ENCODE results near the gene AUH.

GRCh38 chr9:91332546-91333231, 29.0 kb downstream of the AUH start:
- TF ChIP-seq, protein P1, sequence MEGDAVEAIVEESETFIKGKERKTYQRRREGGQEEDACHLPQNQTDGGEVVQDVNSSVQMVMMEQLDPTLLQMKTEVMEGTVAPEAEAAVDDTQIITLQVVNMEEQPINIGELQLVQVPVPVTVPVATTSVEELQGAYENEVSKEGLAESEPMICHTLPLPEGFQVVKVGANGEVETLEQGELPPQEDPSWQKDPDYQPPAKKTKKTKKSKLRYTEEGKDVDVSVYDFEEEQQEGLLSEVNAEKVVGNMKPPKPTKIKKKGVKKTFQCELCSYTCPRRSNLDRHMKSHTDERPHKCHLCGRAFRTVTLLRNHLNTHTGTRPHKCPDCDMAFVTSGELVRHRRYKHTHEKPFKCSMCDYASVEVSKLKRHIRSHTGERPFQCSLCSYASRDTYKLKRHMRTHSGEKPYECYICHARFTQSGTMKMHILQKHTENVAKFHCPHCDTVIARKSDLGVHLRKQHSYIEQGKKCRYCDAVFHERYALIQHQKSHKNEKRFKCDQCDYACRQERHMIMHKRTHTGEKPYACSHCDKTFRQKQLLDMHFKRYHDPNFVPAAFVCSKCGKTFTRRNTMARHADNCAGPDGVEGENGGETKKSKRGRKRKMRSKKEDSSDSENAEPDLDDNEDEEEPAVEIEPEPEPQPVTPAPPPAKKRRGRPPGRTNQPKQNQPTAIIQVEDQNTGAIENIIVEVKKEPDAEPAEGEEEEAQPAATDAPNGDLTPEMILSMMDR (IDR thresholded peaks at IDR 0.05): no peak
- no peak for TF ChIP-seq ZFX (IDR thresholded peaks at IDR 0.05; ENCODE audit: borderline replicate concordance)

All from 22Rv1 (cell line).